H1 (cell line): Measurements from ENCODE around the gene ACY1. TPM values are rescaled to one million over a fixed set of nuclear protein-coding genes. Genes with fewer than 3 reads are reported as not detected.

Experiments
- polyA plus RNA-seq, 7 experiments: library from polyadenylated mRNA; depleted of rRNA in 3 of 7; stranded (reverse) in 5 of 7; unstranded in 2 of 7; fragments of >200 nt in 5 of 7; fragments of 200-250 nt in 2 of 7; gene quantifications; 1 replicate in 5 of 7; 2 replicates in 1 of 7; 4 replicates in 1 of 7; pipeline versions ENCODE4 v1.2.1 to v1.2.3, GENCODE V29; 2011 to 2013; ENCODE audit warnings: missing spikeins in 2 of 7, mixed read lengths in 2 of 7
- total RNA-seq: library from RNA; stranded (reverse); fragmentation: NEBNext Ultra II Directional; extraction: Animal tissue kit (Norgen Biotek cat#: 25700); gene quantifications from 2 replicates; pipeline ENCODE4 v1.2.1, GENCODE V29; 2021
- TF ChIP-seq, protein P1 (sequence below): IDR thresholded peaks from 2 replicates; pipeline ENCODE4 v1.6.1; 2012; ENCODE audit warnings: low read length, inconsistent platforms

ACY1 gene
- total and polyA plus RNA-seq, 2 of the 8 experiments (the other 6 are each of a cell fraction or from before 2014, with no cell fraction given) = 48.3 to 113 TPM

DNA sequence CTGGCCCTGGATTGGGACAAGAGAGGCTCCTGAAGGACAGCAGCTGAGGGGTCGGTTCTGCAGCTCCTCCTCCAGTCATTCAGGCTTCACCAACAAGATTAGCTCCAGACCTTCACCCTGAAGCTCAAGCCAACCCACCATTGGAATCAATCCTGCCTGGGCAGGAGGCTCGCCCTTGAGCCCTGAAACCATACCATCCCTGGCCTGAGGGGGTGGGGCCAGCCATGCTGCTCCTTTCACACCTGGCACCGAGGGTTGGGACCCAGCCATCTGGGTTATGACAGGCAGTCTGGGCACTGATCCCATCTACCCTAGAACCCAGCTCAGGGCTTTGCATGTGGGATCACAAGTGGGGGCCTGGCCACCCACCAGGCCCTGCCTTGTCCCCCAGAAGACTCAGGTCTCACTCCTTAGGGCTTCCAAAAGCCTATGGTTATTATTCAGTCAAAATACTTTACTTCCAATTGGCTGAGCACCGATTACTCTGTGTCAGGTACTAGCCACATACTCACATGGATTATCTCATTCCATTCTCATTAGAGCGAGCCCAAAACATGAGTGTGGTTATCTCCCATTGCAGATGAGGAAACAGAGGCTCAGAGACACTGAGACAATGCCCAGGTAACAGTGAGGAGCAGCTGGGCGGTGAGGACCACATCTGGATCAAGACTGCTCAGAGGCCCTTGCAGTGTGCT, 12.6 kb upstream of the ACY1 start (continued):
- TF ChIP-seq, protein P1, sequence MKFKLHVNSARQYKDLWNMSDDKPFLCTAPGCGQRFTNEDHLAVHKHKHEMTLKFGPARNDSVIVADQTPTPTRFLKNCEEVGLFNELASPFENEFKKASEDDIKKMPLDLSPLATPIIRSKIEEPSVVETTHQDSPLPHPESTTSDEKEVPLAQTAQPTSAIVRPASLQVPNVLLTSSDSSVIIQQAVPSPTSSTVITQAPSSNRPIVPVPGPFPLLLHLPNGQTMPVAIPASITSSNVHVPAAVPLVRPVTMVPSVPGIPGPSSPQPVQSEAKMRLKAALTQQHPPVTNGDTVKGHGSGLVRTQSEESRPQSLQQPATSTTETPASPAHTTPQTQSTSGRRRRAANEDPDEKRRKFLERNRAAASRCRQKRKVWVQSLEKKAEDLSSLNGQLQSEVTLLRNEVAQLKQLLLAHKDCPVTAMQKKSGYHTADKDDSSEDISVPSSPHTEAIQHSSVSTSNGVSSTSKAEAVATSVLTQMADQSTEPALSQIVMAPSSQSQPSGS = no peak
- TF ChIP-seq, all 59 proteins: peak for 0
